ENCODE measurements around the gene RNF166.

- TF ChIP-seq POLR2AphosphoS5 (IDR thresholded peaks at IDR 0.05; ENCODE audit: low read depth, low read length) (no peak), FOXP2 (optimal IDR thresholded peaks at IDR 0.05; ENCODE audit: borderline replicate concordance, extremely low read depth, extremely low read length, insufficient read depth) (no peak), TAF1 (IDR thresholded peaks at IDR 0.05; ENCODE audit: borderline replicate concordance, insufficient read depth, low read length) (no peak)
- TF ChIP-seq, protein P1, sequence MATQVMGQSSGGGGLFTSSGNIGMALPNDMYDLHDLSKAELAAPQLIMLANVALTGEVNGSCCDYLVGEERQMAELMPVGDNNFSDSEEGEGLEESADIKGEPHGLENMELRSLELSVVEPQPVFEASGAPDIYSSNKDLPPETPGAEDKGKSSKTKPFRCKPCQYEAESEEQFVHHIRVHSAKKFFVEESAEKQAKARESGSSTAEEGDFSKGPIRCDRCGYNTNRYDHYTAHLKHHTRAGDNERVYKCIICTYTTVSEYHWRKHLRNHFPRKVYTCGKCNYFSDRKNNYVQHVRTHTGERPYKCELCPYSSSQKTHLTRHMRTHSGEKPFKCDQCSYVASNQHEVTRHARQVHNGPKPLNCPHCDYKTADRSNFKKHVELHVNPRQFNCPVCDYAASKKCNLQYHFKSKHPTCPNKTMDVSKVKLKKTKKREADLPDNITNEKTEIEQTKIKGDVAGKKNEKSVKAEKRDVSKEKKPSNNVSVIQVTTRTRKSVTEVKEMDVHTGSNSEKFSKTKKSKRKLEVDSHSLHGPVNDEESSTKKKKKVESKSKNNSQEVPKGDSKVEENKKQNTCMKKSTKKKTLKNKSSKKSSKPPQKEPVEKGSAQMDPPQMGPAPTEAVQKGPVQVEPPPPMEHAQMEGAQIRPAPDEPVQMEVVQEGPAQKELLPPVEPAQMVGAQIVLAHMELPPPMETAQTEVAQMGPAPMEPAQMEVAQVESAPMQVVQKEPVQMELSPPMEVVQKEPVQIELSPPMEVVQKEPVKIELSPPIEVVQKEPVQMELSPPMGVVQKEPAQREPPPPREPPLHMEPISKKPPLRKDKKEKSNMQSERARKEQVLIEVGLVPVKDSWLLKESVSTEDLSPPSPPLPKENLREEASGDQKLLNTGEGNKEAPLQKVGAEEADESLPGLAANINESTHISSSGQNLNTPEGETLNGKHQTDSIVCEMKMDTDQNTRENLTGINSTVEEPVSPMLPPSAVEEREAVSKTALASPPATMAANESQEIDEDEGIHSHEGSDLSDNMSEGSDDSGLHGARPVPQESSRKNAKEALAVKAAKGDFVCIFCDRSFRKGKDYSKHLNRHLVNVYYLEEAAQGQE (IDR thresholded peaks at IDR 0.05; ENCODE audit: insufficient read depth in 1 of 2, low read depth in 2 of 2, low read length in 2 of 2), result no peak
Observed at GRCh38 chr16:88721236-88721635, 15.0 kb upstream of the RNF166 start.

Measured in PFSK-1 (cell line).